ENCODE results near the gene ADISSP.

DNA sequence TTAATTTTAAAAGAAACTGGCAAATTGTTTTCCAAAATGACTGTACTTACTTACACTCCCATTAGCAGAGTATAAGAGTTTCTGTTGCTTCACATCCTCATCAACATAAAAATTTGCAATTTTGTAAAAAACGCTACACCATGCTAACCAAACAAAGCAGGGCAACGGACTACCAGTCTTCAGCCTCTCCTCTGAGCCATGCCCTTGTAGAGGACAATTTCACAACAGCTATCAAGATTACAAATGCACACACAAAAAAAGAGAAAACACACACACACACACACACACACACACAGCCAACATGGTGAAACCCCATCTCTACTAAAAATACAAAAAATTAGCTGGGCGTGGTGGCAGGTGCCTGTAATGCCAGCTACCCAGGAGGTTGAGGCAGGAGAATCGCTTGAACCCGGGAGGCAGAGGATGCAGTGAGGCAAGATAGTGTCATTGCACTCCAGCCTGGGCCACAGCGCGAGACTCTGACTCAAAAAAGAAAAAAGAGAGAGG is 4.1 kb upstream of the ADISSP start:
- TF ChIP-seq, protein P1, sequence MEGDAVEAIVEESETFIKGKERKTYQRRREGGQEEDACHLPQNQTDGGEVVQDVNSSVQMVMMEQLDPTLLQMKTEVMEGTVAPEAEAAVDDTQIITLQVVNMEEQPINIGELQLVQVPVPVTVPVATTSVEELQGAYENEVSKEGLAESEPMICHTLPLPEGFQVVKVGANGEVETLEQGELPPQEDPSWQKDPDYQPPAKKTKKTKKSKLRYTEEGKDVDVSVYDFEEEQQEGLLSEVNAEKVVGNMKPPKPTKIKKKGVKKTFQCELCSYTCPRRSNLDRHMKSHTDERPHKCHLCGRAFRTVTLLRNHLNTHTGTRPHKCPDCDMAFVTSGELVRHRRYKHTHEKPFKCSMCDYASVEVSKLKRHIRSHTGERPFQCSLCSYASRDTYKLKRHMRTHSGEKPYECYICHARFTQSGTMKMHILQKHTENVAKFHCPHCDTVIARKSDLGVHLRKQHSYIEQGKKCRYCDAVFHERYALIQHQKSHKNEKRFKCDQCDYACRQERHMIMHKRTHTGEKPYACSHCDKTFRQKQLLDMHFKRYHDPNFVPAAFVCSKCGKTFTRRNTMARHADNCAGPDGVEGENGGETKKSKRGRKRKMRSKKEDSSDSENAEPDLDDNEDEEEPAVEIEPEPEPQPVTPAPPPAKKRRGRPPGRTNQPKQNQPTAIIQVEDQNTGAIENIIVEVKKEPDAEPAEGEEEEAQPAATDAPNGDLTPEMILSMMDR (IDR thresholded peaks at IDR 0.05) = no peak
- TF ChIP-seq POLR2A (IDR thresholded peaks at IDR 0.05) = no peak
- no peak for TF ChIP-seq POLR2AphosphoS5 (IDR thresholded peaks at IDR 0.05)
